Liver (tissue), 2 donors: ENCODE measurements around the gene NOD1.

Source experiments
- ATF3 ChIP-seq: IDR thresholded peaks from 2 replicates; pipeline ENCODE4 v1.6.1; 2016; ENCODE audit warnings: antibody characterized with exemption
- MAX ChIP-seq: IDR thresholded peaks from 2 replicates; pipeline ENCODE4 v1.6.1; 2016; ENCODE audit warnings: antibody characterized with exemption
- donor health status: healthy.

- no peak for TF ChIP-seq ATF3
- no peak for TF ChIP-seq MAX
These were observed 57.9 kb downstream of the NOD1 start for GRCh38 chr7:30420662-30421061.
